ENCODE measurements around the gene RABGAP1L. TPM values are rescaled to one million over a fixed set of nuclear protein-coding genes. Genes with fewer than 3 reads are reported as not detected.
"Not testable (repeated sequence)": the region's sequence is repeated elsewhere in the genome, so short reads cannot be mapped to it uniquely, and the experiment has no call there.

The RABGAP1L gene
- total RNA-seq, 1 donor from 2014 or later, result 36.2 TPM

GRCh38 chr1:174308604-174309003, 149.3 kb downstream of the RABGAP1L start:
- no peak for DNase-seq

- DNase-seq, result no peak
Observed at GRCh38 chr1:174309490-174309889, 150.2 kb downstream of the RABGAP1L start.

- DNase-seq, result no peak
Observed at GRCh38 chr1:174314433-174314832, 155.1 kb downstream of the RABGAP1L start.

- no peak for DNase-seq
Observed at GRCh38 chr1:174315239-174315638, 155.9 kb downstream of the RABGAP1L start.

- not testable (repeated sequence) for DNase-seq
Observed at GRCh38 chr1:174320897-174321296, 161.6 kb downstream of the RABGAP1L start.

- no peak for DNase-seq
Observed at GRCh38 chr1:174322202-174322862, 163.0 kb downstream of the RABGAP1L start.

GRCh38 chr1:174324493-174324892, 165.2 kb downstream of the RABGAP1L start:
- no peak for DNase-seq

GRCh38 chr1:174324939-174325338, 165.6 kb downstream of the RABGAP1L start:
- no peak for DNase-seq

- DNase-seq, result no peak
Observed at GRCh38 chr1:174326278-174326677, 167.0 kb downstream of the RABGAP1L start.

- no peak for DNase-seq
Observed at GRCh38 chr1:174333437-174333836, 174.1 kb downstream of the RABGAP1L start.

- no peak for DNase-seq
Observed at GRCh38 chr1:174337000-174337681, 177.8 kb downstream of the RABGAP1L start.

GRCh38 chr1:174340404-174340803, 181.1 kb downstream of the RABGAP1L start:
- not testable (repeated sequence) for DNase-seq

GRCh38 chr1:174344162-174344561, 184.8 kb downstream of the RABGAP1L start:
- DNase-seq, result no peak

GRCh38 chr1:174352117-174352516, 192.8 kb downstream of the RABGAP1L start:
- DNase-seq, result no peak

GRCh38 chr1:174352883-174353608, 193.7 kb downstream of the RABGAP1L start:
- no peak for DNase-seq

- DNase-seq, result no peak
Observed at GRCh38 chr1:174358344-174358743, 199.0 kb downstream of the RABGAP1L start.

GRCh38 chr1:174358786-174359453, 199.6 kb downstream of the RABGAP1L start:
- DNase-seq, result peak; percentile 11

- no peak for DNase-seq
Observed at GRCh38 chr1:174359454-174359805, 200.1 kb downstream of the RABGAP1L start.

GRCh38 chr1:174364996-174365736, 205.8 kb downstream of the RABGAP1L start:
- no peak for DNase-seq

- DNase-seq, result no peak
Observed at GRCh38 chr1:174366946-174367345, 207.6 kb downstream of the RABGAP1L start.

- no peak for DNase-seq
Observed at GRCh38 chr1:174367892-174368291, 208.6 kb downstream of the RABGAP1L start.

- DNase-seq, result no peak
Observed at GRCh38 chr1:174376030-174376429, 216.7 kb downstream of the RABGAP1L start.
